Measurements from ENCODE around the gene NATD1.

The NATD1 gene

GRCh38 chr17:21275047-21275578 lies 21.9 kb upstream of the NATD1 start:
- DNase-seq: no peak

- no peak for DNase-seq
Observed at GRCh38 chr17:21272881-21273792, 19.9 kb upstream of the NATD1 start.

GRCh38 chr17:21272250-21272649 lies 19.0 kb upstream of the NATD1 start:
- no peak for DNase-seq

- DNase-seq: no peak
Observed at GRCh38 chr17:21271454-21272183, 18.4 kb upstream of the NATD1 start.

- DNase-seq: no peak
Observed at GRCh38 chr17:21269394-21269793, 16.2 kb upstream of the NATD1 start.

- DNase-seq: no peak
Observed at GRCh38 chr17:21268596-21269188, 15.5 kb upstream of the NATD1 start.

- no peak for DNase-seq
Observed at GRCh38 chr17:21263376-21263775, 10.2 kb upstream of the NATD1 start.

GRCh38 chr17:21262259-21262993 lies 9.2 kb upstream of the NATD1 start:
- DNase-seq: no peak

- no peak for DNase-seq
Observed at GRCh38 chr17:21258593-21258992, 5.4 kb upstream of the NATD1 start.

GRCh38 chr17:21253646-21254441 lies 634 bp upstream of the NATD1 start:
- no peak for DNase-seq

- DNase-seq: no peak
Observed at GRCh38 chr17:21252289-21252795, 868 bp downstream of the NATD1 start.

- DNase-seq: no peak
Observed at GRCh38 chr17:21251337-21252010, 1.7 kb downstream of the NATD1 start.

GRCh38 chr17:21250854-21251253 lies 2.4 kb downstream of the NATD1 start:
- no peak for DNase-seq

- DNase-seq: no peak
Observed at GRCh38 chr17:21249920-21250703, 3.1 kb downstream of the NATD1 start.

GRCh38 chr17:21249086-21249795 lies 4.0 kb downstream of the NATD1 start:
- no peak for DNase-seq

- DNase-seq: no peak
Observed at GRCh38 chr17:21248500-21248899, 4.7 kb downstream of the NATD1 start.

GRCh38 chr17:21247552-21248258 lies 5.5 kb downstream of the NATD1 start:
- no peak for DNase-seq

- no peak for DNase-seq
Observed at GRCh38 chr17:21246698-21247097, 6.5 kb downstream of the NATD1 start.

- no peak for DNase-seq
Observed at GRCh38 chr17:21245639-21246084, 7.5 kb downstream of the NATD1 start.

All from NCI-H446 treated with DMSO at 0.1 percent for 48 hours (cell line).